GM18499 (cell line): ENCODE data around the gene UBE2L3.
"Not testable (repeated sequence)": the region's sequence is repeated elsewhere in the genome, so short reads cannot be mapped to it uniquely, and the experiment has no call there.

Experiments
- ATAC-seq: cut with Tn5 transposase; IDR thresholded peaks from one replicate; pipeline ENCODE4 v1.9.1; 2021; ENCODE audit warnings: moderate number of reproducible peaks; ENCODE audit not compliant: insufficient read depth, unreplicated experiment

The UBE2L3 gene

GRCh38 chr22:21570398-21570797, 2.9 kb downstream of the UBE2L3 start:
- ATAC-seq: no peak

DNA sequence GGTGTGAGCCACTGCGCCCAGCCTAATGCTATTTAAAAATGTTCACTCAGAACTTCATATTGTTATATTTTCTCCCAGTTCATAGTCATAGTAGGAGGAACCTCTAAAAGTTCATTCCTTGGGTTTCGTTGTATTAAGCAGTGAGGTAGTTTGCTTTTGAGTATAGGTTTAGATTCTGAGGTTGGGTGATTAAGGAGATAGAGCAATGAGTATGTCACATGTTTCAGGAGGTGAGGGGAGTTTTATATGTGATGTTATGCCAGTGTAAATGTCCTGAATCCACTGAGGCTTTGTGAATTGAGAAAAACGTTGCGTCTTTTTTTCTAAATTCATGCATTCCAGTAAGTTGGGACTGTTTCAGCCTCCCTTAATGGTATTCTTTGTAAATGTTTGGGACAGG, 4.2 kb downstream of the UBE2L3 start:
- no peak for ATAC-seq

GRCh38 chr22:21573293-21573734, 5.8 kb downstream of the UBE2L3 start:
- no peak for ATAC-seq

DNA sequence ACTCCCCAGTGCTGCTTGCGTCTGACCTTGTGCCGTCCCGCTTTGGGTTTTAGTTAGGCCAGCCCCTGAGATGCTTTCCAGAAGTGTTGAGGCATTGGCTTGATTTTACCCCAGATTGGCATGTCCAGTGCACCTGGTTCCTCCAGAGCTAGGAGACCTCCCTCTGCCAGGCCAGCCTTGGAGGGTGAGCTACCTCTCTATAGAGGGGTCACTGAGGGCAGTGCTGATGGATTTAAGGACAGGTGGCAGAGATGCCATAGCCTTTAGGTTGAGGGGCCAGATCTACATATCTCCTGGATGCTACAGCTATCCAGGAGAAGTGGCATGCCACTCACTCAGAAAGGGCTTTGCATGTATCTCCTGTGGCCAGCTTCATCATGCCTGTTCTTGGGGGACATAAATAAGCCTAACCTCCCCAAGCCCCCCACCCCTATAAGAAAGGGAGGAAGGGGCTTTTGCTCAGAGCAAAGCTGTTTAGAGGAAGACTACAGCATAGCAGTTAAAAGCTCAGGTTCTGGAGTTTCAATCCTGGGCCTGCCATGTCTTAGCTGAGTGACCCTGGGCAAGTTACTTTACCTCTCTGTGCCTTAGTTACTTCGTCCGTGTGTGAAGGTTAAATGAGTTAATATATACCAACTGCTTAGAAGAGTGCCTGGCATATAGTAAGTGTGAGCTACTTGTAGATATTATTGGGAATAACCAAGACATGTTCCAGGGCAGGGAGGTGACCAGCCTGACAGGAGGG, 6.4 kb downstream of the UBE2L3 start:
- no peak for ATAC-seq

GRCh38 chr22:21579474-21579851, 11.9 kb downstream of the UBE2L3 start:
- ATAC-seq: no peak

DNA sequence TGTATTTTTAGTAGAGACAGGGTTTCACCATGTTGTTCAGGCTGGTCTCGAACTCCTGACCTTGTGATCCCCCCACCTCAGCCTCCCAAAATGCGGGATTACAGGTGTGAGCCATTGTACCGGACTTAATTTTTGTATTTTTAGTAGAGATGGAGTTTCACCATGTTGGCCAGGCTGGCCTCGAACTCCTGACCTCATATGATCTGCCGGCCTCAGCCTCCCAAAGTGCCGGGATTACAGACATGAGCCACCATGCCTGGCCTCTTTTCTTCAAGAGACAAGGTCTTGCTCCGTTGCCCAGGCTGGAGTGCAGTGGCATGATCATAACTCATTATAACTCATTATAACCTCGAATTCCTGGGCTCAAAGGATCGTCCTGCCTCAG, 13.1 kb downstream of the UBE2L3 start:
- not testable (repeated sequence) for ATAC-seq

DNA sequence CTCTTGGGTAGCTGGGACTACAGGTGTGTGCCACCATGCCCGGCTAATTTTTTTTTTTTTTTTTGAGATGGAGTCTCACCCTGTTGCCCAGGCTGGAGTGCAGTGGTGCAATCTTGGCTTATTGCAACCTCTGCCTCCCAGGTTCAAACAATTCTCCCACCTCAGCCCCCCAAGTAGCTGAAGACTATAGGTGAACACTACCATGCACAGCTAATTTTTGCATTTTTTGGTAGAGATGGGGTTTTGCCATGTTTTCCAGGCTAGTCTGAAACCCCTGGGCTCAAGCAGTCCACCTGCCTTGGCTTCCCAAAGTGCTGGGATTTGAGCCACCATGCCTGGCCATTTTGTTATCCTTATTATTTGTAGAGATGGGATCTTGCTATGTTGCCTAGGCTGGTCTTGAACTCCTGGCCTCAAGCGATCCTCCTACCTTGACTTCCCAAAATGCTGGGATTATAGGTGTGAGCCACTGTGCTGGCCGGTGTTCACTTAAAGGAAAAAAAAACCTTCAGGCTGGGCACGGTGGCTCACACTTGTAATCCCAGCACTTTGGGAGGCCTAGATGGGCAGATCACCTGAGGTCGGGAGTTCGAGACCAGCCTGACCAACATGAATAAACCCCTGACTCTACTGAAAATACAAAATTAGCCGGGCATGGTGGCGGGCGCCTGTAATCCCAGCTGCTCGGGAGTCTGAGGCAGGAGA, 13.6 kb downstream of the UBE2L3 start:
- ATAC-seq: not testable (repeated sequence)

- no peak for ATAC-seq
Observed at GRCh38 chr22:21582801-21583740, 15.6 kb downstream of the UBE2L3 start.

- ATAC-seq: no peak
Observed at GRCh38 chr22:21585389-21585788, 17.9 kb downstream of the UBE2L3 start.

GRCh38 chr22:21587803-21588611, 20.5 kb downstream of the UBE2L3 start:
- peak; percentile 56 for ATAC-seq

DNA sequence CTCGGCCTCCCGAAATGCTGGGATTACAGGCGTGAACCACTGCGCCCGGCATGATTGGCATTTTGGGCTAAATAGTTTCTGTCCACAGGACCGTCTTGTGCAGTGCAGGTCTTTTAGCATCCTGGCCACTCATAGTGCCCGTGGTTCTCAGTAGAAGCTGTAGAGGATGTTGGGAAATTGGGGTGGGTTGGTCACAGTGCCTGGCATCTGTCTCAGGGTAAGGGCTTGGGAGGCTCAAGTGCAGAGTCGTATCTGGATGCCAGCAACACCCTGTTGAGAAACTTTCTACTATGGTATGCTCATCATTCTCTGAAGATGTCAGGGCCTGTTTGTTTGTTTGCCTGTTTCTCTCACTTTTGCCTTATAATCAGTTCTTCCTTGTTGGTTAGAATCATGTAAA, 21.9 kb downstream of the UBE2L3 start:
- no peak for ATAC-seq

- ATAC-seq: no peak
Observed at GRCh38 chr22:21590809-21591641, 23.5 kb downstream of the UBE2L3 start.

DNA sequence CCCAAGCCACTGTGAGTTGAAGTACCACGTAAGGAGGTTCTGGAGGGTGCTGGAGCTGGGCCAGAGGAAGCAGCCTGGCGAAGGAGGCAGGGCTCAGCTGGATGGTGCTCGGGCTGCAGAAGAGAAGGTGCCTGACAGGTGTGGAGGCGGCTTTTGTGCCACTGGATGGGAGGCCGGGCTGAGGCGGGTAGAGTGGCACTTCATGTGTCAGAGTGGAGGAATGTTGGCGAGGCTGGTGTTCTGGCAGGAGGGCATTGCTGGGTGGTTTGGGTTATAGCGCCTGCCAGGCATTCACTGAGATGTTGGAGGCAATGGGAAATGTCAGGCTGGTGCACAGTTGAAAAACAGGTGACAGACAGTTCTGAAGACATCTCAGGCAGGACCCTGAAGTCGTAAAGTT, 24.2 kb downstream of the UBE2L3 start:
- ATAC-seq: no peak

DNA sequence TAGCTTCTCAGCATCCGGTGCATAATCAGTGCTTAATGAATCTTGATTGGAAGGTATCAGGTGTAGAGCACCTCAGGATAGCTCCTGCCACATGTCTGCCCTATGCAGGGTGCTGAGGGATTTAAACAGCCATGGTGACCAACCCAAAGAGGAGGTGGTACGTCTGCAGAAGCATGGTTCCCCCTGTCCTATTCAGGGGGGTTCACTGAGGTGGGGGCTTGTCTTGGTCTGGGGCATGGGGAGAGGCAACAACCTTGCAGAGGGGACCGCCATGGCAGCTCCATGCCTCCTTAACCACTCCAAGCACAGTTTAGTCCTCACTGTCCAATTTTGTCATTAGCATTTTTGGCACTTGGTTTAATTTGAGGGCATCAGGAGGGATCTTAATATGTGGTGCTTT, 24.9 kb downstream of the UBE2L3 start:
- ATAC-seq: no peak

- no peak for ATAC-seq
Observed at GRCh38 chr22:21593406-21594232, 26.1 kb downstream of the UBE2L3 start.

GRCh38 chr22:21594865-21595452, 27.4 kb downstream of the UBE2L3 start:
- no peak for ATAC-seq

DNA sequence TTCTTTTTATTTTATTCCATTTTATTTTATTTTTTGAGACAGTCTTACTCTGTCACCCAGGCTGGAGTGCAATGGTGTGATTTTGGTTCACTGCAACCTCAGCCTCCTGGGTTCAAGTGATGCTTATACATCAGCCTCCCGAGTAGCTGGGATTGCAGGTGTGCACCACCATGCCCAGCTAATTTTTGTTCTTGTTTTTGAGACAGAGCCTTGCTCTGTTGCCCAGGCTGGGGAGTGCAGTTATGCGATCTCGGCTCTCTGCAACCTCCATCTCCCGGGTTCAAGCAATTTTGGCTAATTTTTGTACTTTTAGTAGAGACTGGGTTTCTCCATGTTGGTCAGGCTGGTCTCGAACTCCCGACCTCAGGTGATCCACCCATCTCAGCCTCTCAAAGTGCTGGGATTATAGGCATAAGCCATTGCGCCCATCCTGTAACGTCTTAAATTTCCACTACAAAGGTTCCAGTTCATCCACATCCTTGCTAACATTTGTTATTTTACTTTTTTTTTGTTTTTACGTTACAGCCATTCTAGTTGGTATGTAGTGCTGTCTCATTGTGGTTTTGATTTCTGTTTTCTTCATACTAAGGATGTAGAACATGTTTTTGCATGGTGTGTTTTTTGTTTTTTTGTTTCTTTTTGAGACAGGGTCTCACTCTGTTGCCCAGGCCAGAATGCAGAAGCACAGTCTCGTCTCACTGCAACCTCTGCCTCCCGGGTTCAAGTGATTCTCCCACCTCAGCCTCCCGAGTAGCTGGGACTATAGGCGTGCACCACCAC, 29.0 kb downstream of the UBE2L3 start:
- ATAC-seq: not testable (repeated sequence)
